H1 (cell line): ENCODE results near the gene CAB39L. TPM values are rescaled to one million over a fixed set of nuclear protein-coding genes. Genes with fewer than 3 reads are reported as not detected.

ENCODE experiments used
- CTCF ChIA-PET: fragments of 300-600 bp; sonication (Branson Sonifier 250); formaldehyde crosslinking; loops from one replicate; lab custom pipeline; 2021; ENCODE audit not compliant: partially characterized antibody; lab: Charles Lee
- POLR2A ChIA-PET: fragments of 300-600 bp; sonication (Branson Sonifier 250); formaldehyde crosslinking; loops from one replicate; lab custom pipeline; 2021; ENCODE audit warnings: inconsistent platforms; ENCODE audit not compliant: partially characterized antibody; lab: Charles Lee
- DNase-seq, 2 experiments: peaks; one replicate each; pipeline versions ENCODE4 v3.0.0 to v3.0.0-alpha.2; 2010 to 2022; ENCODE audit warnings: low spot score in 2 of 2, low read depth in 1 of 2, mixed read lengths in 1 of 2
- FAIRE-seq: peaks from 2 replicates; lab custom pipeline; 2011; peaks lifted over from hg19 to GRCh38; lab: Jason Lieb, UNC
- H2AFZ ChIP-seq: 2 replicates; pipeline ENCODE4 v1.8.1; 2012; ENCODE audit warnings: low read length, inconsistent platforms
- H2AK5ac ChIP-seq: 2 replicates; pipeline ENCODE4 v1.6.1; 2013; ENCODE audit warnings: low read depth, low read length
- H2BK120ac ChIP-seq: replicated peaks from 2 replicates; pipeline ENCODE3; 2013; ENCODE audit warnings: low read depth, low read length, inconsistent platforms
- H2BK12ac ChIP-seq: 2 replicates; pipeline ENCODE4 v1.6.1; 2013; ENCODE audit warnings: low read depth, low read length
- H2BK15ac ChIP-seq: 2 replicates; pipeline ENCODE4 v1.6.1; 2013; ENCODE audit warnings: low read length
- H2BK20ac ChIP-seq: 2 replicates; pipeline ENCODE4 v1.6.1; 2013; ENCODE audit warnings: low read length
- H2BK5ac ChIP-seq: 2 replicates; pipeline ENCODE4 v1.6.1; 2013; ENCODE audit warnings: low read depth, low read length
- H3K14ac ChIP-seq: 2 replicates; pipeline ENCODE4 v1.6.1; 2013; ENCODE audit warnings: inconsistent platforms; ENCODE audit not compliant: insufficient read length
- H3K18ac ChIP-seq: 2 replicates; pipeline ENCODE4 v1.6.1; 2013; ENCODE audit warnings: low read length; ENCODE audit errors: extremely low read depth
- H3K23ac ChIP-seq: 2 replicates; pipeline ENCODE4 v1.6.1; 2013; ENCODE audit warnings: inconsistent platforms; ENCODE audit not compliant: insufficient read length
- H3K23me2 ChIP-seq: 2 replicates; pipeline ENCODE4 v1.6.1; 2013; ENCODE audit warnings: low read depth, low read length
- H3K27ac ChIP-seq: 2 replicates; pipeline ENCODE4 v1.6.1; 2011; ENCODE audit warnings: low read depth, low read length, inconsistent platforms
- H3K27me3 ChIP-seq, 4 experiments: replicated peaks in 1 of 4; 1 replicate in 1 of 4; 2 replicates in 3 of 4; pipeline versions ENCODE4 v1.6.1 to v1.8.1; 2011 to 2013; ENCODE audit warnings: low read length in 3 of 4, mild to moderate bottlenecking in 3 of 4, inconsistent platforms in 2 of 4, mixed read lengths in 2 of 4, moderate library complexity in 1 of 4; ENCODE audit not compliant: control insufficient read depth in 3 of 4, insufficient read depth in 3 of 4; ENCODE audit errors: extremely low read depth in 1 of 4
- H3K36me3 ChIP-seq, 4 experiments: 2 replicates each; pipeline versions ENCODE4 v1.6.1 to v1.8.1; 2011 to 2013; ENCODE audit warnings: mild to moderate bottlenecking in 4 of 4, low read length in 3 of 4, moderate library complexity in 2 of 4, control low read depth in 1 of 4, inconsistent platforms in 1 of 4; ENCODE audit not compliant: insufficient read depth in 4 of 4, control insufficient read depth in 2 of 4
- H3K4ac ChIP-seq: replicated peaks from 2 replicates; pipeline ENCODE3; 2013; ENCODE audit warnings: low read length, low read depth, mixed read lengths, inconsistent platforms; ENCODE audit not compliant: insufficient read length
- H3K4me1 ChIP-seq, 4 experiments: replicated peaks in 1 of 4; 1 replicate in 1 of 4; 2 replicates in 3 of 4; pipeline versions ENCODE4 v1.6.1 to v1.8.1; 2011 to 2013; ENCODE audit warnings: low read length in 3 of 4, inconsistent platforms in 2 of 4, mixed read lengths in 1 of 4; ENCODE audit not compliant: insufficient read depth in 4 of 4, control insufficient read depth in 3 of 4
- H3K4me2 ChIP-seq, 2 experiments: 2 replicates each; pipeline versions ENCODE4 v1.6.1 to v1.8.1; 2011 to 2013; ENCODE audit warnings: low read depth in 2 of 2, low read length in 2 of 2, control low read depth in 1 of 2, inconsistent platforms in 1 of 2, mild to moderate bottlenecking in 1 of 2; ENCODE audit not compliant: insufficient read depth in 1 of 2
- H3K4me3 ChIP-seq, 4 experiments: fragments of 200-600, 300-600 bp in 1 of 4; sonication (generic), shearing (Covaris generic), sonication (Bioruptor Twin) in 1 of 4; 2 replicates each; pipeline versions ENCODE4 v1.5.1 to v1.8.1; 2011 to 2016; ENCODE audit warnings: low read length in 4 of 4, low read depth in 3 of 4, control low read depth in 2 of 4, inconsistent platforms in 2 of 4, mild to moderate bottlenecking in 2 of 4, mixed read lengths in 1 of 4, moderate library complexity in 1 of 4; ENCODE audit not compliant: insufficient read depth in 2 of 4; ENCODE audit errors: extremely low read depth in 1 of 4
- H3K56ac ChIP-seq: replicated peaks from 2 replicates; pipeline ENCODE3; 2013; ENCODE audit warnings: low read depth, mild to moderate bottlenecking, mixed read lengths, low read length, inconsistent platforms; ENCODE audit not compliant: insufficient read length
- H3K79me1 ChIP-seq: 2 replicates; pipeline ENCODE4 v1.6.1; 2013; ENCODE audit warnings: low read depth, low read length, control low read depth
- H3K79me2 ChIP-seq, 2 experiments: 2 replicates each; pipeline versions ENCODE4 v1.6.1 to v1.8.1; 2012 to 2013; ENCODE audit warnings: low read length in 2 of 2, mild to moderate bottlenecking in 2 of 2, inconsistent platforms in 1 of 2; ENCODE audit not compliant: insufficient read depth in 2 of 2, control insufficient read depth in 1 of 2
- H3K9ac ChIP-seq, 4 experiments: replicated peaks in 1 of 4; 1 replicate in 1 of 4; 2 replicates in 3 of 4; pipeline versions ENCODE4 v1.6.1 to v1.8.1; 2011 to 2013; ENCODE audit warnings: low read depth in 3 of 4, low read length in 3 of 4, control low read depth in 2 of 4, mild to moderate bottlenecking in 2 of 4, moderate library complexity in 2 of 4, inconsistent platforms in 1 of 4; ENCODE audit errors: extremely low read depth in 1 of 4
- H3K9me3 ChIP-seq, 2 experiments: 2 replicates each; pipeline versions ENCODE4 v1.6.1 to v1.8.1; 2012 to 2013; ENCODE audit warnings: mild to moderate bottlenecking in 2 of 2, moderate library complexity in 2 of 2, control low read depth in 1 of 2, inconsistent platforms in 1 of 2, low read depth in 1 of 2, low read length in 1 of 2, mixed read lengths in 1 of 2; ENCODE audit not compliant: insufficient read depth in 2 of 2
- H4K20me1 ChIP-seq, 2 experiments: replicated peaks in 1 of 2; 2 replicates each; pipeline versions ENCODE3 to v1.8.1; 2011 to 2013; ENCODE audit warnings: inconsistent platforms in 2 of 2, low read length in 2 of 2, mild to moderate bottlenecking in 1 of 2; ENCODE audit not compliant: insufficient read depth in 2 of 2, control insufficient read depth in 1 of 2
- H4K5ac ChIP-seq: 2 replicates; pipeline ENCODE4 v1.6.1; 2013; ENCODE audit warnings: low read length, low read depth, mixed read lengths, inconsistent platforms; ENCODE audit not compliant: insufficient read length
- H4K8ac ChIP-seq: 2 replicates; pipeline ENCODE4 v1.8.0; 2013; ENCODE audit warnings: mild to moderate bottlenecking, moderate library complexity, low read length, inconsistent platforms; ENCODE audit not compliant: insufficient read depth; ENCODE audit errors: extremely low read depth
- H4K91ac ChIP-seq: replicated peaks from 2 replicates; pipeline ENCODE3; 2013; ENCODE audit warnings: low read length, mixed read lengths, inconsistent platforms; ENCODE audit not compliant: insufficient read length
- POLR2A ChIP-seq, 2 experiments: IDR thresholded peaks; 1 replicate in 1 of 2; 2 replicates in 1 of 2; pipeline ENCODE4 v1.6.1; 2011; ENCODE audit warnings: low read depth in 2 of 2, low read length in 2 of 2, mild to moderate bottlenecking in 2 of 2; ENCODE audit errors: control extremely low read depth in 1 of 2
- SP4 ChIP-seq: IDR thresholded peaks from 2 replicates; pipeline ENCODE4 v1.6.1; 2012; ENCODE audit warnings: low read length, inconsistent platforms
- SUZ12 ChIP-seq: fragments of 200-600 bp; sonication (generic); IDR thresholded peaks from 2 replicates; pipeline ENCODE4 v1.6.1; 2012; ENCODE audit warnings: mild to moderate bottlenecking, inconsistent platforms, low read length, moderate library complexity, mixed read lengths
- TEAD4 ChIP-seq: IDR thresholded peaks from 2 replicates; pipeline ENCODE4 v1.6.1; 2012; ENCODE audit warnings: low read depth, low read length, inconsistent platforms, mixed read lengths
- WGBS, 2 experiments: shearing (Covaris generic) in 1 of 2; methylation state at CpG; one replicate each; pipeline versions ENCODE4 v1.1.6 to v1.1.7; 2013 to 2015; ENCODE audit warnings: low lambda C conversion rate in 2 of 2, mixed read lengths in 2 of 2, inconsistent platforms in 1 of 2, low coverage in 1 of 2, missing lambda C conversion rate in 1 of 2; ENCODE audit not compliant: insufficient replicate concordance in 2 of 2, insufficient coverage in 1 of 2, insufficient read length in 1 of 2; ENCODE audit errors: extremely low coverage in 1 of 2, missing lambda C conversion rate in 1 of 2; 5-methylcytosine and 5-hydroxymethylcytosine counted together
- polyA plus RNA-seq, 7 experiments: library from polyadenylated mRNA; depleted of rRNA in 3 of 7; stranded (reverse) in 5 of 7; unstranded in 2 of 7; fragments of >200 nt in 5 of 7; fragments of 200-250 nt in 2 of 7; gene quantifications; 1 replicate in 5 of 7; 2 replicates in 1 of 7; 4 replicates in 1 of 7; pipeline versions ENCODE4 v1.2.1 to v1.2.3, GENCODE V29; 2011 to 2013; ENCODE audit warnings: missing spikeins in 2 of 7, mixed read lengths in 2 of 7
- total RNA-seq: library from RNA; stranded (reverse); fragmentation: NEBNext Ultra II Directional; extraction: Animal tissue kit (Norgen Biotek cat#: 25700); gene quantifications from 2 replicates; pipeline ENCODE4 v1.2.1, GENCODE V29; 2021
- TF ChIP-seq, protein P1 (sequence below): IDR thresholded peaks from 2 replicates; pipeline ENCODE4 v1.6.1; 2012; ENCODE audit warnings: inconsistent platforms

CAB39L gene
- total and polyA plus RNA-seq, 2 of the 8 experiments (the other 6 are each of a cell fraction or from before 2014, with no cell fraction given) = 2.5 to 4.8 TPM

DNA sequence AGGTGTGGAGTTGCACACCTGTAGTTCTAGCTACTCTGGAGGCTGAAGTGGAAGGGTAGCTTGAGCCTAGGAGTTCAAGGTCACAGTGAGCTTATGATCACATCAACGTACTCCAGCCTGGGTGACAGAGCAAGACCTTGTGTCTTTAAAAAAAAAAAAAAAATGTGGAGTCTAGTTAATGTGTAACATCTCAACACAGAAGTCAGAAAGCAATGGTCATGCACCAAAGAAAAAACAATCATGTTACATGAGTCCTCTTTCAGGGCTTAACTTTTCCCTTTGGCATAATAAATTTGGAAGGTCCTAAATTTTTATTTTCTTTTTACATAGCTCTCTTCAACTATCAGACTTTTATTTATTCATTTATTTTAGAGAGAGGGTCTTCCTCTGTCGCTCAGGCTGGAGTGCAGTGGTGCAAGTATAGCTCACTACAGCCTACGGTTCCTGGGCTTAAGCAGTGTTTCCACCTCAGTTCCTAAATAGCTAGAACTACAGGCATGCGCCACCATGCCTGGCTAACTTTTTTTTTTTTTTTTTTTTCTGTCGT, 22.5 kb upstream of the CAB39L start:
- no peak for DNase-seq
- ChIA-PET CTCF (interaction anchor here (0.6 to 0.7 kb wide), 2 partner anchors 160 to 171 kb away, joined by 3 to 5 read pairs; no protein-coding TSS in a partner anchor), POLR2A (interaction anchor here (0.6 kb wide), 1 partner anchor 558 kb away, joined by 4 read pairs; no protein-coding TSS in a partner anchor)
- H3K79me1 ChIP-seq = no peaks in the 10 kb centered on the region
- no peak overlapping the region for H2BK20ac ChIP-seq
- no peak overlapping the region for H3K9ac ChIP-seq
- no peak overlapping the region for H4K8ac ChIP-seq
- H4K20me1 ChIP-seq = no peaks in the 10 kb centered on the region
- H3K9me3 ChIP-seq = peaks cover 19 to 20% of the 10 kb centered on the region in 2 experiments
- no peaks in the 10 kb centered on the region for H3K27me3 ChIP-seq
- H2AK5ac ChIP-seq = no peak overlapping the region
- no peak overlapping the region for H2BK120ac ChIP-seq
- whole genome bisulfite sequencing, 2 experiments = 88% methylated on average over 4 of the region's 5 CpGs; no CpG with 5 or more reads in 1 of the 2 experiments
- H2BK12ac ChIP-seq = no peak overlapping the region
- no peak overlapping the region for H2AFZ ChIP-seq
- no peak overlapping the region for H4K91ac ChIP-seq
- H3K14ac ChIP-seq = no peak overlapping the region
- TF ChIP-seq, protein P1, sequence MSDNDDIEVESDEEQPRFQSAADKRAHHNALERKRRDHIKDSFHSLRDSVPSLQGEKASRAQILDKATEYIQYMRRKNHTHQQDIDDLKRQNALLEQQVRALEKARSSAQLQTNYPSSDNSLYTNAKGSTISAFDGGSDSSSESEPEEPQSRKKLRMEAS = no peak
- no peak for TF ChIP-seq SUZ12
- TF ChIP-seq TEAD4 = no peak
- TF ChIP-seq POLR2A (IDR thresholded peaks at IDR 0.05; ENCODE audit: control extremely low read depth in 1 of 2, low read depth in 2 of 2, low read length in 2 of 2) = no peak
- TF ChIP-seq SP4 = no peak
- H3K27ac ChIP-seq = no peak overlapping the region
- peaks cover 0 to 26% (median 10%) of the 10 kb centered on the region in 4 experiments; a peak in 4 of 8 replicates for H3K36me3 ChIP-seq
- H2BK15ac ChIP-seq = no peak overlapping the region
- no peaks in the 10 kb centered on the region for H3K4me1 ChIP-seq
- FAIRE-seq = no peak
- no peak overlapping the region for H3K56ac ChIP-seq
- no peak overlapping the region for H3K23ac ChIP-seq
- H3K23me2 ChIP-seq = no peaks in the 10 kb centered on the region
- no peak overlapping the region for H3K4me2 ChIP-seq
- H3K4ac ChIP-seq = no peak overlapping the region
- no peak overlapping the region for H3K18ac ChIP-seq
- no peak overlapping the region for H3K4me3 ChIP-seq
- H3K79me2 ChIP-seq = no peaks in the 10 kb centered on the region
- H2BK5ac ChIP-seq = no peak overlapping the region
- H4K5ac ChIP-seq = no peak overlapping the region
